Duodenal mucosa (tissue), 2 donors: Measurements from ENCODE around the gene ACP2.

Source experiments
- H3K27ac ChIP-seq: one replicate; pipeline ENCODE4 v1.7.0; 2013; ENCODE audit warnings: low read depth, low read length
- H3K27me3 ChIP-seq, 2 donors: one replicate each; pipeline ENCODE4 v1.7.0; 2013; ENCODE audit warnings: low read length in 2 of 2, control low read depth in 1 of 2; ENCODE audit not compliant: insufficient read depth in 2 of 2, control insufficient read depth in 1 of 2
- H3K36me3 ChIP-seq, 2 donors: one replicate each; pipeline ENCODE4 v1.7.0; 2013; ENCODE audit warnings: low read length in 2 of 2, control low read depth in 1 of 2; ENCODE audit not compliant: insufficient read depth in 2 of 2, control insufficient read depth in 1 of 2
- H3K4me1 ChIP-seq, 2 donors: one replicate each; pipeline ENCODE4 v1.7.0; 2013; ENCODE audit warnings: low read length in 2 of 2, control low read depth in 1 of 2; ENCODE audit not compliant: insufficient read depth in 2 of 2, control insufficient read depth in 1 of 2
- H3K4me3 ChIP-seq, 2 donors: one replicate each; pipeline ENCODE4 v1.7.0; 2013; ENCODE audit warnings: low read length in 2 of 2, low read depth in 1 of 2
- H3K9ac ChIP-seq, 2 donors: one replicate each; pipeline ENCODE4 v1.7.0; 2013; ENCODE audit warnings: low read length in 2 of 2, low read depth in 1 of 2
- H3K9me3 ChIP-seq, 2 donors: one replicate each; pipeline ENCODE4 v1.7.0; 2013; ENCODE audit warnings: low read length in 2 of 2, control low read depth in 1 of 2; ENCODE audit not compliant: control insufficient read depth in 1 of 2

The ACP2 gene

GRCh38 chr11:47244448-47245350, 3.9 kb downstream of the ACP2 start:
- H3K4me3 ChIP-seq, result no peak overlapping the region
- H3K9ac ChIP-seq, result no peak overlapping the region
- no peaks in the 10 kb centered on the region for H3K27me3 ChIP-seq
- no peaks in the 10 kb centered on the region for H3K9me3 ChIP-seq
- H3K4me1 ChIP-seq, result peaks cover 22% of the 10 kb centered on the region in 2 donors
- no peak overlapping the region for H3K27ac ChIP-seq
- peaks cover 42 to 58% of the 10 kb centered on the region in 2 donors for H3K36me3 ChIP-seq

- H3K9ac ChIP-seq, result no peak overlapping the region
- peaks cover 16% of the 10 kb centered on the region in 2 donors for H3K4me1 ChIP-seq
- H3K9me3 ChIP-seq, result no peaks in the 10 kb centered on the region
- no peaks in the 10 kb centered on the region for H3K27me3 ChIP-seq
- H3K4me3 ChIP-seq, result no peak overlapping the region
- H3K36me3 ChIP-seq, result peaks cover 47 to 69% of the 10 kb centered on the region in 2 donors
- H3K27ac ChIP-seq, result no peak overlapping the region
These were observed 5.2 kb downstream of the ACP2 start for GRCh38 chr11:47243454-47243853.

GRCh38 chr11:47242596-47243192, 5.9 kb downstream of the ACP2 start:
- Histone ChIP-seq H3K27ac (no peak overlapping the region), H3K36me3 (peaks cover 52 to 74% of the 10 kb centered on the region in 2 donors), H3K4me3 (no peak overlapping the region), H3K9ac (no peak overlapping the region), H3K4me1 (peaks cover 8 to 10% of the 10 kb centered on the region in 2 donors), H3K27me3 (no peaks in the 10 kb centered on the region), H3K9me3 (no peaks in the 10 kb centered on the region)

- H3K36me3 ChIP-seq, result peaks cover 48 to 76% of the 10 kb centered on the region in 2 donors
- H3K9ac ChIP-seq, result no peak overlapping the region
These were observed 6.7 kb downstream of the ACP2 start for GRCh38 chr11:47241841-47242301.

GRCh38 chr11:47239852-47240251, 8.8 kb downstream of the ACP2 start:
- Histone ChIP-seq H3K4me3 (no peak overlapping the region), H3K9ac (no peak overlapping the region), H3K4me1 (peaks cover 3 to 5% of the 10 kb centered on the region in 2 donors), H3K9me3 (no peaks in the 10 kb centered on the region), H3K36me3 (peaks cover 40 to 68% of the 10 kb centered on the region in 2 donors), H3K27me3 (no peaks in the 10 kb centered on the region), H3K27ac (no peak overlapping the region)

More at GRCh38 chr11:47241841-47242301, 6.7 kb downstream of the ACP2 start:
- peaks cover under 1 to 2% of the 10 kb centered on the region in 2 donors for H3K4me1 ChIP-seq
- H3K9me3 ChIP-seq, result no peaks in the 10 kb centered on the region
- H3K4me3 ChIP-seq, result no peak overlapping the region
- H3K27ac ChIP-seq, result no peak overlapping the region
- no peaks in the 10 kb centered on the region for H3K27me3 ChIP-seq

- H3K4me3 ChIP-seq, result no peak overlapping the region
- peaks cover 16 to 38% of the 10 kb centered on the region in 2 donors for H3K36me3 ChIP-seq
- no peak overlapping the region for H3K9ac ChIP-seq
- no peaks in the 10 kb centered on the region for H3K9me3 ChIP-seq
- no peak overlapping the region for H3K27ac ChIP-seq
- H3K4me1 ChIP-seq, result peaks cover 12 to 17% of the 10 kb centered on the region in 2 donors
- H3K27me3 ChIP-seq, result no peaks in the 10 kb centered on the region
These were observed 12.1 kb downstream of the ACP2 start for GRCh38 chr11:47236482-47236881.

- H3K27me3 ChIP-seq, result no peaks in the 10 kb centered on the region
- H3K4me3 ChIP-seq, result no peak overlapping the region
- no peak overlapping the region for H3K27ac ChIP-seq
- no peak overlapping the region for H3K9ac ChIP-seq
- no peaks in the 10 kb centered on the region for H3K9me3 ChIP-seq
- H3K4me1 ChIP-seq, result peaks cover 12 to 17% of the 10 kb centered on the region in 2 donors
- H3K36me3 ChIP-seq, result peaks cover 14 to 27% of the 10 kb centered on the region in 2 donors
These were observed 13.5 kb downstream of the ACP2 start for GRCh38 chr11:47235163-47235562.

GRCh38 chr11:47234669-47235100, 13.9 kb downstream of the ACP2 start:
- Histone ChIP-seq H3K27me3 (no peaks in the 10 kb centered on the region), H3K9ac (peak overlapping the region; percentile 1 to 9), H3K4me3 (peak overlapping the region; percentile 30 to 40), H3K4me1 (peaks cover 12 to 17% of the 10 kb centered on the region in 2 donors), H3K36me3 (peaks cover 10 to 22% of the 10 kb centered on the region in 2 donors), H3K9me3 (no peaks in the 10 kb centered on the region), H3K27ac (no peak overlapping the region)

- H3K27ac ChIP-seq, result no peak overlapping the region
- H3K4me1 ChIP-seq, result peaks cover 12 to 17% of the 10 kb centered on the region in 2 donors
These were observed 14.5 kb downstream of the ACP2 start for GRCh38 chr11:47233989-47234668.

More at GRCh38 chr11:47233989-47234668, 14.5 kb downstream of the ACP2 start:
- Histone ChIP-seq H3K9me3 (no peaks in the 10 kb centered on the region), H3K9ac (peak overlapping the region in 1 of 2 donors; percentile 1), H3K36me3 (peaks cover 5 to 16% of the 10 kb centered on the region in 2 donors), H3K4me3 (peak overlapping the region; percentile 30 to 40), H3K27me3 (no peaks in the 10 kb centered on the region)
